HG02943 (cell line): Measurements from ENCODE around the gene SCGB1A1.
"Not testable (repeated sequence)": the region's sequence is repeated elsewhere in the genome, so short reads cannot be mapped to it uniquely, and the experiment has no call there.

Experiments used
- ATAC-seq: cut with Tn5 transposase; IDR thresholded peaks from one replicate; pipeline ENCODE4 v1.9.1; 2021; ENCODE audit warnings: mild to moderate bottlenecking, low read depth, moderate library complexity; ENCODE audit not compliant: unreplicated experiment

The SCGB1A1 gene, protein sequence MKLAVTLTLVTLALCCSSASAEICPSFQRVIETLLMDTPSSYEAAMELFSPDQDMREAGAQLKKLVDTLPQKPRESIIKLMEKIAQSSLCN

DNA sequence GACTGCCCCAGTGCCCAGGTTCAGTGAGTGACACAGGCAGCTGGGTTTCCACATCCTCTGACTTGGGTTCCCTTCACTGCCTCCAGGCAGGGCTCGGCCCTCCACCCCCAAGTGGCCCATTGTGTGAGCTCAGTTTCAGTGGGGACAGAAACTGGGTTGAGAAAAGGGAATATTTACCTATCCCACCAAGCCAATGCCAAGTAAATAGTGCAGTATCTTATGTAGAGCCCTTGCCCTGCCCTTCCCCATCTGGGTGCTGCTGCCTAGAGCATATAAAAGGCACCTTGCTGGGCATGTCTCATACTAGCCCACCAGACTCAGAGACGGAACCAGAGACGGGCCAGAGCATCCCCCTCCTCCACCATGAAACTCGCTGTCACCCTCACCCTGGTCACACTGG, at the start of gene SCGB1A1:
SCGB1A1 (plus strand) TSS at position 301 of the 400 bp plus-strand sequence; CDS start at position 364, 63 bp downstream.
- ATAC-seq = no peak

DNA sequence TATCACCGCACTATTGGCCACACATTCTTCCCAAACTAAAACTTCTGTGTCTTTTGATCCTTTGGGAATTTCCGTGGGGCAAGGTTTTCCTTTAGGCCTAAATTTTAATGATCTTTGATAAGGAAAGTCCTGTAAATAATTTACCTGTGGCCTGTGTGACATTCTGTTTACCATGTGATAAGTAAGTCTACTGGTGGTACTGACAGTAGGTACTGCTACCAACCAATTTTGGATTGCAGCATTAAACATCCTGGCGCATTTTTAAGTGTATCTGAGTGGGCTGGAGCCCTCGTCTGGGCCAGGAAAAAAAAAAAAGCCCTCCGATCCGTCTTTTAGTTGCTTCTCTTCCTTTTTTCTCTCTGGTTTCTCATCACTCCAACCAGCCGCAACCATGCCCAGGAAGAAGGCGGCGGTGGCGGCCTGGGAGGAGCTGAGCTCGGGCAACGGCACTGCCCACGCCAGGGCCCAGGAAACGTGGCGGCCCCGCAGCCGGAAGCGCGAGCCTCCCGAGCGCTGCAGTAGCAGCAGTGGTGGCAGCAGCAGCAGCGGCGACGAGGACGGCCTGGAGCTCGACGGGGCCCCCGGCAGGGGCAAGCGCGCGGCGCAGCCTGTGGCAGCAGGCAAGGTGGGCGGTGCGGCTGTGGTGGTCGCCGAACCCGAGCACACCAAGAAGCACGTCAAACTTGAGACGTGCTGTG, 47.9 kb upstream of the SCGB1A1 start:
- no peak for ATAC-seq

DNA sequence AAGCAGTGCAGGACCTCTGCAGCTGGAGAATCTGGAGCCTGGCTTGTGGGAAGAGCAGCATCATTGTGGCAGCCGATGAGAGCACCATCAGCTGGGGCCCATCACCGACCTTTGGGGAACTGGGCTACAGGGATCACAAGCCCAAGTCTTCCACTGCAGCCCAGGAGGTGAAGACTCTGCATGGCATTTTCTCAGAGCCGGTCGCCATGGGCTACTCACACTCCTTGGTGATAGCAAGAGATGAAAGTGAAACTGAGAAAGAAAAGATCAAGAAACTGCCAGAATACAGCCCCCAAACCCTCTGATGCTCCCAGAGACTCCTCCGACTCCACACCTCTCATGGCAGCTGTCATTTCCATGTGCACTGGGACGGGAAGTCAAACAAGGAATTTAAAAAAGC, 46.0 kb upstream of the SCGB1A1 start:
- ATAC-seq = no peak

DNA sequence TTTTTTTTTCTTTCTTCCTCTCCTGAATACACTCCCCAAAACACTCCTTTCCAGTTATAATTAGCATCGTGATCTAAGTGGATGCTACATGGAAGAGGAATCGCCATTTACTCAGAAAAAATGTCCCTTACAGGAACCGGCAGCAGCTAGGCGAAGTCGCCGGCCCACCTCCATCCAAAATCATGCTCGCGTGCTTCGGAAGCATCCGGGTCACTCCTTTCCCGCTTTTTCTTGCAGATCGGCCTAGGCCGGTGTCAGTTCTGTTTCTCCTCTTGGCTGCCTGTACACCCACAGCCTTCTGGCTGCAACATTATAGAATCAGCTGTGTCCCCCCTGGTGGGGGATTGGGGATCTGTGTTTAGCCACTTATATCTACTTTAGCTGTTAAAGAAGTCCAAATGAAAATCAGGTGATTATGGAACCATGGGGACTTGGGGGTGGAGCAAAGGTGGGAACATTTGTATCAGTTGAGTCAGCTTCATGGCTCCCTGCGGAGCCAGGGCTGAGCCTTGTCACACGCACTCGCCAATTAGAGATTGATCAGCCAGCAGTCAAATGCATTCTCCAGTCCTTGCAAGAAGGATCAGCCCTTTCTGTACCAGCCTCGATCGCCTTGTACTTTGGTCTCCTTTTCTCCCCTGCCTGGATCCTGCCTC, 45.2 kb upstream of the SCGB1A1 start:
- no peak for ATAC-seq

DNA sequence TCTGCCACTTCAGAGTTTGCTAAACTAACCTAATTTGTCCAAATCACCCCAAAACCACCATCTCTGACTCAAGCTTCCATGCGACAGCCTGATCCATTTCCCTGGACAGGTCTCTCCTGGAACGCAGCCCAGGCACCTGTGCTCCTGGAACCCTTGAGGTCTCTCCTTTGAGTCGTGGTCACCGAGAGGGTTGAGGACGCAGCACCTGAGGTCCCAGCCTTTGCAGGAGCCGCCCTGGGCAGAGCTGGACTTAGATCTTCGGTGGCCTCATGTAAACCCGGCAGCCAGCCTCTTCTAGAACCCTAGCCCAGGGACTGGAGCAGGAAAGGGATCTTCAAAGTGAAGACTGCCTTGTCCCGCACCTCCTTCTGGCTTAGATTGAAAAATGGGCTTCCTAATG, 44.0 kb upstream of the SCGB1A1 start:
- ATAC-seq = no peak

DNA sequence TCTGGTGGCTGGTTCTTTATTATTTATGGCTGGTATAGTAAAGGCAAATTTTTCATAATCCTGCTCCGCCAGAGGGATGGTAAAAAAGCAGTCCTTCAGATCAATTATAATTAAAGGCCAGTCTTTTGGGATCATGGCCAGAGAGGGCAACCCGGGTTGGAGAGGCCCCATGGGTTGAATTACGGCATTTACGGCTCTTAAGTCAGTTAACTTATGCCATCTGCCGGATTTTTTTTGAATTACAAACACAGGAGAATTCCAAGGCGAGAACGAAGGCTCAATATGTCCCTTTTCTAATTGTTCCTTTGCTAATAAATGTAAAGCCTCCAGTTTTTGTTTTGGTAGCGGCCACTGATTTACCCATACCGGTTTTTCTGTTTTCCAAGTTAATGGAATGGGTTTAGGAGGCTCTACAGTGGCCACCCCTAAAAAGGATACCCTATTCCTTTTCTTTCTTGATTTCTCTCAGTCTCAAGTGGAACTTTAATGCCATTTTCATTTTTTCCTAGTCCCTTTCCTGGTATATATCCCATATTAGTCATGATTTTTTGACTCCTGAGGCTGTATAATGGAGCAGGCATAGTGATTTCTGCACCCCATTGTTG, 40.3 kb upstream of the SCGB1A1 start:
- not testable (repeated sequence) for ATAC-seq

DNA sequence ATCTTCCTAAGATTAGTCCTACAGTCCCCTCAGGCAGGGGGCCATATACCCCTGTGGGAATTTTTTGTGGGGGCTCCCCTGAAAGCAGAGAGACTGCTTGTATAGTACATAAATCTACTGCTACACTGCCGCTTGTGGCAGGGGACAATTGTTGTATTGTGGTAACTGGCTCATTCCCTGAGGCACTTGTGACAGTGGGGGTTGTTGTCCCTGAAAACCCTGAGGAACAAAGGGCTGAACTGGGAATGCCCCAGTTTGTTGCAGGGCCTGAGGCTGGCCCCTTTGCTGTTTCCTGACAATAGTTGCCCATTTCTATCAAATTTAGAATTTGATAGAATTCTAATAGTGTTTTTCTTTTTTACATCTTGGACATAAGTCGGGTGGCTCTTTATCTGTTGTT, 39.2 kb upstream of the SCGB1A1 start:
- not testable (repeated sequence) for ATAC-seq

DNA sequence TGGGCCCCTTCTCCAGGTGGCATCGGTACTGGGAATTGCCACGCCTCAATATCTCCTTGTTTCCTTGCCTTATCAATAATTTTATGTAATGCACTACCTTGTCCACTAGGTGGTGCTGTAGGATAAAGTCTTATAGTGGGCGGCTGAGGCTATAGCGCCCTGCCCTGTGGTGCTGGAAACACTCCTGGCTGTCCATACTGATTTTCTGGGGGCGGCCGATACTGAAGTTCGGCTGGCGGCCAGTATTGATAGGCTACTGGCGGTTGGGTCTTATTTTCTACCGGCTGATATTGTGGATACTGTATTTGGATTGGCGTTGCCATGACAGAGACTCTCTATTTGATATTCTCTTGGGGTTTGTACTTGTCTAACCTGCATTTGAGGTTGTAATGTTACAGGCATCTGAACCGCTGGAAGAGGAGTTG, 38.0 kb upstream of the SCGB1A1 start:
- not testable (repeated sequence) for ATAC-seq

DNA sequence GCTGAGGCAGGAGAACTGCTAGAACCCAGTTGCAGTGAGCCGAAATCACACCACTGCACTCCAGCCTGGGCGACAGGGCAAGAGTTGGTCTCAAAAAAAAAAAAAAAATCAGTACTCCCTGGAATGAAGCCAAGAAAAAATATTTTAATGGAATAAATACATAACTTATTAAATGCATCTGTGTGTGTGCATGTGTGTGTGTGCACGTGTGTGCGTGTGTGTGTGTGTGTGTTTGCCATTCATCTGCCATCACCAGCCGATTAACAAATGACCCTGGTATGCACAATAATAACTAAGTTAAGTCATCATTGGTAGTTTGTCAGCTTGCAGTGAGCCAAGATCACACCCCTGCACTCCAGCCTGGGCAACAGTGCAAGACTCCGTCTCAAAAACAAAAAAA, 35.0 kb upstream of the SCGB1A1 start:
- ATAC-seq = no peak

DNA sequence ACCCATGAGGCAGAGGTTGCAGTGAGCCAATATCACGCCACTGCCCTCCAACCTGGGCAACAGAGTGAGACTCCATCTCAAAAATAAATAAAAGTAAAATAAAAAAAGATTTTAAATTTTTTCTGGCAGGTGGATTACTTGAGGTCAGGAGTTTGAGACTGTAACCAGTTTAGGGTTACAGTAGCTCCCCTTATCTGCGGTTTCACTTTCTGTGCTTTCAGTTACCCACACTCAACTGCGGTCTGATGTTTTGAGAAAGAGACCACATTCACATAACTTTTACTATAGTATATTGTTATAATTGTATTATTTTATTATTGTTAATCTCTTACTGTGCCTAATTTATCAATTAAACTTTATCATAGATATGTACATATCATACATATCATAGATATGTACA, 32.8 kb upstream of the SCGB1A1 start:
- not testable (repeated sequence) for ATAC-seq

DNA sequence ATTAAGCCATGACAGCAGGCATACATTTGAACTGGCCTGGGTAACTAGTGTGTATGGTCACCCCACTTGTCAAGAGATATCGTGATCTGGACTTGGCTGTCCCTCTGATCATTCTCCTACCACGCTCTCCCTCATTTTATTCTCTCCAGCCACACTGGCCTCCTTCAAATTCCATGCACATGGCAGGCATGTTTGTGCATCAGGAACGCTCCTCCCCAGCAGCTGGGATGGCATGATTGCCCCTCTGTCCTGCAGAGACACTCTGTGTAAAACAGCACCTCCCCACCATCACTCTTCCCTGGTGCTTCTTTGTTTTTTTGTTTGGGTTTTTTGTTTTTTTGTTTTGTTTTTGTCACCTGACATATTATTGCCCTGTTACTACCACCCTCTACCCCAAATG, 31.5 kb upstream of the SCGB1A1 start:
- ATAC-seq = no peak

DNA sequence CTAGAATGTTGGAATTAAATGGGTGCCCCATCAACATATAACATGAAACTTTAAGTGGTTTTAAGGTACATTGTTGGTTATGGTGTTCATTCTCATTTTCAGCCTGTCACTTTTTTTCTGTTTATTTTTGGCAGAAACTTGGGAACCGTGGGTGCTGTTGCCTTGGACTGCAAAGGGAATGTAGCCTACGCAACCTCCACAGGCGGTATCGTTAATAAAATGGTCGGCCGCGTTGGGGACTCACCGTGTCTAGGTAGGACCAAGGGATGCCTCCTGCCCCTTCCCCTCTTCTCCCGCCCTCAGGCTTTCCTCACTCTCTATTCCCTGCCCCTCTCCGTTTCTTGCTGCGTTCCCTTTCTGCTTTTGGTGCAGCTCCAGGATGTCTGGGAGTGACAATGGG, 29.8 kb upstream of the SCGB1A1 start:
- no peak for ATAC-seq

DNA sequence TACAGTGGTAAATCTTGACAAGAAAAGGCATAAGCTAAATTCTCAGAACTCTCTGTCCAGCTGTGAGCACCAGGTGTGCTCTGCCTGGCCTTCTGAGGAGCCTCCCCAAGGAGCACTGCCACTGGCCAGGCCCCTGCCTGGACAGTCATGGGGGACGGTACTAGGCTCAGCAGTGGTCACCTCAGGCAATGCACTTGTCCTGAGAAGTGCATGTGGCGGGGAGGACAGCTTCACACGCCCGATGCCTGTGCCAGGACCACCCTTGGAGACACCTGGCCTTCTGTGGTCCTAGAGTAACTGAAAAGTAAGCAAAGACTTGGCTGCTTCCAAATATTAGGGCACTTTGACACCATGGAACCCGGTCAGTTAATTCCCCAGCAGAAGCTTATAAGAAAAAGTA, 28.6 kb upstream of the SCGB1A1 start:
- ATAC-seq = no peak

DNA sequence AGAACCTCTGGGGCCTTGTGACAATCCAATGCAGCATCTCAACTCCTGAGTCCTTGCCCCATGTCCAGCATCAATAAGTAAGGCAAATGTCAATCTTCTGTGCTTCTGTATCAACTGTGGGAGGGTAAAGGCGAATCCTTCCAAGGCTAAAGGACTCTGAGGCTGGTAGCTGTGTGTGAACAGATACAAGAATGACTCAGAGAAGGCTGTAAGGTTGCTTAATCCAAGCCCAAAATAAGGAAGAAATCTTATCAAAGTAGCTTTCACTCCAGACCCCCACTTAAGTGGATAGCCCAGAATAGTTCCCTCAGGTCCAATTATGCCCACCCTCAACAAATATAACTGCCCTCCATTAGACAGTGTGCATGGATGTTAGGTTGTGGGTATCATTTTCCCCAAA, 28.1 kb upstream of the SCGB1A1 start:
- no peak for ATAC-seq

DNA sequence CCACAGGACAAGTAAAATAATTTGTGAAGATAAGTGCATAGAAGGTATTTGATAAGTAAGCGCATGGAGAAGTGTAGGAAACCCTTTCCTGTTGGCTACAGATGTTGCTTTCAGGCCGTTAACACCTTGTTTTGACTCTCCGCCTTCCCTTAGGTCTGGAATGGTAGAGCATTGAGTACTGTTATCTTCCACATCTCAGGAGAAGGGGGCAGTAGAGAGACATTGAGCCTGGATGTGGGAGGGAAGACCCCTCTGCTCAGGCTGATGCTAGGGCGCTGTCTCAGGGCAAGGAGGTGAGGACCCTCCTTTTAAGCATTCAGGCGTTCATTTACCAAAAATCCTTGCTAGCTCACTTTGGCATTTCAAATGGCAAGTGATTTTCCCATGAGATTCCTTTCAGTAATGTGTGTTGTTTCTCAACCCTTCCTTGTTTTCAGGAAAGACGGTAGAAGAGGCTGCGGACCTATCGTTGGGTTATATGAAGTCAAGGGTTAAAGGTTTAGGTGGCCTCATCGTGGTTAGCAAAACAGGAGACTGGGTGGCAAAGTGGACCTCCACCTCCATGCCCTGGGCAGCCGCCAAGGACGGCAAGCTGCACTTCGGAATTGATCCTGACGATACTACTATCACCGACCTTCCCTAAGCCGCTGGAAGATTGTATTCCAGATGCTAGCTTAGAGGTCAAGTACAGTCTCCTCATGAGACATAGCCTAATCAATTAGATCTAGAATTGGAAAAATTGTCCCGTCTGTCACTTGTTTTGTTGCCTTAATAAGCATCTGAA, 27.0 kb upstream of the SCGB1A1 start:
- no peak for ATAC-seq

DNA sequence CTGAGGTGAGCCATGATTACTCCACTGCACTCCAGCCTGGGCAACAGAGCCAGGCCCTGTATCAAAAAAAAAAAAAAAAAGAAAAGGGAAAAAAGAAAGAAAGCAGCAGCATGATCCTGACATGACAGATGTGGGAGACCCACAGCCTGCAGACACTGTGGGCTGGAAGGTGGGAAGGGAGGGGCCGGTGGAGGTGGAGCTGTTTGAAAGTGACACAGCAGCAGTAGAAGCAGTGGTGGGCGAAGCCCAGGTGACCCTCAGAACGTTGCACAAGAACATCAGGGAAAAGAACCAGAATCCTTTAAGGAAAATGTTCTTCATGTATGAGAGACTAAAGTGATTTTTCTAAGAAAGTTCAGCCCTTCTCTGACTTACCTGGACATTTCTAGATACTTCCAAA, 26.3 kb upstream of the SCGB1A1 start:
- ATAC-seq = no peak

DNA sequence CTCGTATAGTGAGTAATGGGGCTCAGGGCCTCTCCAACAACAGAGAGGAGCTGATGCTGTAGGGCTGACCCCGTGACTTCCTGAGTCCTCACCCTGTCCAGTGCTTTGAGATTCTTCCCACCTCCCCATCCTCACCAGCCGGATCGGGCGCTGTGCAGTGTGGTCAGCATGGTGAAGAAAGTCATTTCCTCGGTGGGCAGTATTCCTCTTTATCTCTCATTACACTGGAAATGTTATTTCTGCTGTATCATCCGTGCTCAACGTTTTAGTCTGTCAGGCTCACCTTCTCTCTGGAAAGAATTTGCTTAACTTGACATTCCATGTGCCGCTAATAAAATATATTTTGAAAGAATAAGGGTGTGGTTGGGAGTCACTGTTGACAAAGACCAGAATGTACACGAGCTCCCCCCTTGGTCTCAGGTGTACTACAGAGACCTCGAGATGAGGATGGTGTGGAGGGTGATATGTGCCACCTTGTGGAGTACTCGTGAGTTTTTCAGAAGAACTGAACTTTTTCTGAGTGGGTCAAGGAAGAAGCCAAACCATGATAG, 25.7 kb upstream of the SCGB1A1 start:
- no peak for ATAC-seq

DNA sequence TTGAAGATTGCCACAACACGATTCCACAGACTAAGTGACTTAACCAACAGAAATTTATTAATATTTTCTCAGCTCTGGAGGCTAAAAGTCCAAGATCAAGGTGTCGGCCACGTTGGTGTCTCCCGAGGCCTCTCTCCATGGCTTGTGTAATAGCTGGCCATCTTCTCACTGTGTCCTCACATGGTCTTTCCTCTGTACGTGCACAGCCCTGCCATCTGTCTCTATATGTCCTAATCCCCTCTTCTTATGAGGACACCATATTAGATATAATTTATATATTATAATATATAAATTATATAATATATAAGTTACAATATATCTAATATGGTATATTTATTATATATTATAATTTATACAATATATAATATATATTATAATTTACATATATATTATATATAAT, 25.1 kb upstream of the SCGB1A1 start:
- ATAC-seq = no peak

DNA sequence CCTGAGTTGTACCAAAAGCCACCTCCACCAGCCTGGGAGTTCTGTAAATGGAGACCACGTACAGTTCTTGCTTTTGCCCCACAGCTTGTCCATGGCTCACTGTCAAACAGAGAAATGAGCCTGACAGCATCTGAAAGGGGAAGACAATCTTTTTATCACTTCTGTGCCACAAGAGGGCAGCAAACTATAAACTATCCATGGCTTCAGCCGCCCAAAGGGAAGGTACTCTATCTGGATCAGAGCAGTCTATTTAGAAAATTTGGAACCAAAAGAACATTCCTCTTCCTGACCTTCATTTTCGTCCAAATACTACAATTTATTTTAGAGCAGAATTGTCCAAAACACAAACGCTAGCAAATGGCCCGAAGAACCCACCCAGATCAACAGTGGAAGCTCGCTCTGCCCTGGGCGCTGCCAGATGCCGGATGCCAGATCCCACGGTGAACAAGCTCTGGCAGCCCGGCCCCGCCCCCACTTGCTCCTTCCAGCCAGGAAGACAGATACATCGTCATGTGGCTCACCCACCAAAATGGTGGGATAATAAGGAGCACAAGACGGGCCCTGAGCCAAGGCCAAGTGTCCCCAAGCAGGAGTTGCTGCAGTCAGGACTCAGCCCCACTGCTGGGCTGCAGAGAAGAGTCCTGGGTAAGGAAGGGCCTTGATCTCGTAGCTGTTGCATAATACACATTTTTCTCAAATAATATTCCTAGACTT, 23.9 kb upstream of the SCGB1A1 start:
- ATAC-seq = no peak
